K562 (cell line): ENCODE measurements around the gene SNRNP70.
"Not testable (repeated sequence)": the region's sequence is repeated elsewhere in the genome, so short reads cannot be mapped to it uniquely, and the experiment has no call there.

Experiments used
- BACH1 ChIP-seq: fragments of 200-800 bp; sonication (Bioruptor generic); IDR thresholded peaks from 2 replicates; pipeline ENCODE4 v1.6.1; 2016; ENCODE audit warnings: missing genetic modification characterization, missing compliant biosample characterization
- BRD4 ChIP-seq: fragments of 200-600 bp; sonication (generic); IDR thresholded peaks from 2 replicates; pipeline ENCODE4 v1.6.1; 2017; ENCODE audit warnings: inconsistent platforms
- CTCF ChIP-seq, 3 experiments: IDR thresholded peaks in 2 of 3; conservative IDR thresholded peaks in 1 of 3; 2 replicates each; pipeline ENCODE4 v1.5.1; 2011 to 2012; ENCODE audit warnings: low read length in 3 of 3, mild to moderate bottlenecking in 3 of 3, control low read depth in 2 of 3, improper control_type of control experiment in 1 of 3, inconsistent platforms in 1 of 3, low read depth in 1 of 3, mixed read lengths in 1 of 3, moderate library complexity in 1 of 3; ENCODE audit not compliant: insufficient read depth in 2 of 3
- FOSL1 ChIP-seq: fragments of 200-800 bp; sonication (Bioruptor generic); conservative IDR thresholded peaks from 2 replicates; pipeline ENCODE4 v1.6.1; 2016; ENCODE audit warnings: missing genetic modification characterization, missing compliant biosample characterization
- FOXA3 ChIP-seq, 2 experiments: fragments of 450-650 bp in 1 of 2; sonication (generic) in 1 of 2; formaldehyde crosslinking; IDR thresholded peaks in 1 of 2; conservative IDR thresholded peaks in 1 of 2; 2 replicates each; pipeline versions ENCODE4 v1.4.0 to v1.8.0; 2020 to 2022; ENCODE audit warnings: mild to moderate bottlenecking in 2 of 2, missing genetic modification reagents in 1 of 2
- FOXK2 ChIP-seq, 2 experiments: fragments of 450-650 bp; IDR thresholded peaks in 1 of 2; conservative IDR thresholded peaks in 1 of 2; 2 replicates each; pipeline ENCODE4 v1.6.1; 2016; ENCODE audit warnings: low read depth in 2 of 2, mild to moderate bottlenecking in 1 of 2
- FOXP1 ChIP-seq: sonication (generic); formaldehyde crosslinking; IDR thresholded peaks from 2 replicates; pipeline ENCODE4 v1.8.0; 2022; ENCODE audit warnings: mild to moderate bottlenecking, missing genetic modification reagents
- MCM7 ChIP-seq, 2 experiments: fragments of 450-650 bp; IDR thresholded peaks; 2 replicates each; pipeline ENCODE4 v1.6.1; 2016 to 2018
- NFYB ChIP-seq: IDR thresholded peaks from 2 replicates; pipeline ENCODE4 v1.6.1; 2011; ENCODE audit warnings: mild to moderate bottlenecking, moderate library complexity; ENCODE audit not compliant: insufficient read length; ENCODE audit errors: extremely low read depth
- STAT5B ChIP-seq: fragments of 250-450 bp; sonication (Bioruptor Pico); IDR thresholded peaks from 2 replicates; pipeline ENCODE4 v1.8.0; 2021; ENCODE audit warnings: mild to moderate bottlenecking, inconsistent platforms
- XRCC5 ChIP-seq: fragments of 200-400 bp; formaldehyde crosslinking; IDR thresholded peaks from 2 replicates; pipeline ENCODE4 v1.6.1; 2017; ENCODE audit warnings: low read depth, mild to moderate bottlenecking, low read length
- ZBTB43 ChIP-seq: sonication (generic); formaldehyde crosslinking; IDR thresholded peaks from 2 replicates; pipeline ENCODE4 v1.8.0; 2023; ENCODE audit warnings: mild to moderate bottlenecking, missing genetic modification reagents
- ZNF274 ChIP-seq: IDR thresholded peaks from 2 replicates; pipeline ENCODE4 v1.6.1; 2011; ENCODE audit warnings: low read depth, mild to moderate bottlenecking, low read length, moderate library complexity, borderline replicate concordance

GRCh38 chr19:49121841-49122240 lies 36.6 kb downstream of the SNRNP70 start:
- TF ChIP-seq MCM7 (IDR thresholded peaks at IDR 0.05); XRCC5; FOXA3 (CRISPR knock-in tag; conservative IDR thresholded peaks at IDR 0.05 in 1 of 2, IDR thresholded peaks at IDR 0.05 in 1 of 2); CTCF (IDR thresholded peaks at IDR 0.05 in 2 of 3, conservative IDR thresholded peaks at IDR 0.05 in 1 of 3; ENCODE audit: insufficient read depth in 2 of 3, low read depth in 1 of 3, low read length in 3 of 3); FOXP1; FOSL1; STAT5B (CRISPR knock-in tag); FOXK2 (conservative IDR thresholded peaks at IDR 0.05 in 1 of 2, IDR thresholded peaks at IDR 0.05 in 1 of 2; ENCODE audit: low read depth in 2 of 2); BRD4; ZNF274; BACH1 (tag); ZBTB43; NFYB: not testable (repeated sequence)
